Spleen (tissue), 11 donors: ENCODE results near the gene SDK2. TPM values are rescaled to one million over a fixed set of nuclear protein-coding genes. Genes with fewer than 3 reads are reported as not detected.

Experiments used
- DNase-seq: peaks from one replicate; pipeline ENCODE4 v3.0.0-alpha.2; 2020
- H3K27ac ChIP-seq, 8 donors: fragments of 200-600 bp; sonication (generic) in 7 of 8; 1 replicate in 4 of 8; 2 replicates in 4 of 8; pipeline versions ENCODE4 v1.5.0 to v1.8.0; 2016 to 2021; ENCODE audit warnings: inconsistent platforms in 4 of 8, mild to moderate bottlenecking in 4 of 8, moderate library complexity in 1 of 8
- H3K27me3 ChIP-seq, 7 donors: fragments of 200-600 bp; sonication (generic) in 6 of 7; replicated peaks in 1 of 7; 1 replicate in 4 of 7; 2 replicates in 3 of 7; pipeline versions ENCODE4 v1.5.0 to v1.8.0; 2016 to 2021; ENCODE audit warnings: inconsistent platforms in 3 of 7, mild to moderate bottlenecking in 1 of 7
- H3K36me3 ChIP-seq, 6 donors: fragments of 200-600 bp; sonication (generic) in 5 of 6; 1 replicate in 4 of 6; 2 replicates in 2 of 6; pipeline versions ENCODE4 v1.5.0 to v1.8.0; 2016 to 2021; ENCODE audit warnings: inconsistent platforms in 2 of 6
- H3K4me1 ChIP-seq, 6 donors: fragments of 200-600 bp; sonication (generic) in 5 of 6; 1 replicate in 3 of 6; 2 replicates in 3 of 6; pipeline versions ENCODE4 v1.5.0 to v1.8.0; 2016 to 2021; ENCODE audit warnings: inconsistent platforms in 3 of 6
- H3K4me3 ChIP-seq, 8 donors: fragments of 200-600 bp; sonication (generic) in 7 of 8; 1 replicate in 4 of 8; 2 replicates in 4 of 8; pipeline versions ENCODE4 v1.5.0 to v1.8.0; 2016 to 2021; ENCODE audit warnings: inconsistent platforms in 4 of 8, mild to moderate bottlenecking in 4 of 8, moderate library complexity in 2 of 8
- H3K9me3 ChIP-seq, 8 donors: fragments of 200-600 bp; sonication (generic) in 7 of 8; 1 replicate in 4 of 8; 2 replicates in 4 of 8; pipeline versions ENCODE4 v1.5.0 to v1.8.0; 2016 to 2021; ENCODE audit warnings: inconsistent platforms in 4 of 8
- POLR2A ChIP-seq, 3 donors: fragments of 450-650 bp; IDR thresholded peaks; one replicate each; pipeline ENCODE4 v1.5.1; 2017; ENCODE audit warnings: antibody characterized with exemption in 3 of 3, mild to moderate bottlenecking in 1 of 3
- POLR2AphosphoS5 ChIP-seq, 3 donors: sonication (generic); formaldehyde crosslinking; IDR thresholded peaks; one replicate each; pipeline ENCODE4 v1.5.1; 2017; ENCODE audit warnings: antibody characterized with exemption in 3 of 3
- WGBS, 5 donors: extraction: QIAGEN DNeasy Blood & Tissue Kit in 3 of 5; methylation state at CpG; one replicate each; pipeline versions ENCODE4 v1.1.5 to v1.1.7; 2013 to 2018; 5-methylcytosine and 5-hydroxymethylcytosine counted together
- intact Hi-C: fragments of 100-400 bp; cut with DNase I; formaldehyde crosslinking; loops from one replicate; pipeline ENCODE4 v1.15.0; 2023; ENCODE audit warnings: low total_unique reads
- polyA plus RNA-seq, 3 donors: library from polyadenylated mRNA; stranded (reverse); fragments of 200-250 nt; gene quantifications; one replicate each; pipeline ENCODE4 v1.2.1, GENCODE V29; 2013
- total RNA-seq, 7 donors: library from RNA; depleted of rRNA in 3 of 7; stranded (reverse); fragments of >200 nt in 3 of 7; fragmentation: NEBNext Ultra II Directional in 4 of 7; extraction: Animal tissue kit (Norgen Biotek cat#: 25700) in 4 of 7; gene quantifications; one replicate each; pipeline versions ENCODE4 v1.1.0 to v1.2.1, GENCODE V29; 2016 to 2021
- TF ChIP-seq, protein P1 (sequence below), 11 experiments: fragments of 200-600 bp in 7 of 11; fragments of 450-650 bp in 4 of 11; sonication (generic) in 4 of 11; IDR thresholded peaks in 8 of 11; conservative IDR thresholded peaks in 3 of 11; 1 replicate in 7 of 11; 2 replicates in 4 of 11; pipeline versions ENCODE4 v1.4.0 to v1.8.0; 2016 to 2021; ENCODE audit warnings: antibody characterized with exemption in 11 of 11, inconsistent platforms in 4 of 11, mild to moderate bottlenecking in 1 of 11
- donor health status: healthy with polysubstance abuse.
- donor health status: DM: no; HTN: no; CAD: no; lungs with moderate emphysema.
- donor health status: DM: no; HTN: no; CAD: no.
- donor health status: Bipolar disorder and iron deficiency.
- donor health status: healthy.
- donor health status: DM: no; HTN: no; CAD: no.
- donor health status: DM: yes; HTN: yes; CAD: no.

The SDK2 gene
- total and polyA plus RNA-seq, 10 donors, result 0.86 to 16.5 (median 9.7) TPM

DNA sequence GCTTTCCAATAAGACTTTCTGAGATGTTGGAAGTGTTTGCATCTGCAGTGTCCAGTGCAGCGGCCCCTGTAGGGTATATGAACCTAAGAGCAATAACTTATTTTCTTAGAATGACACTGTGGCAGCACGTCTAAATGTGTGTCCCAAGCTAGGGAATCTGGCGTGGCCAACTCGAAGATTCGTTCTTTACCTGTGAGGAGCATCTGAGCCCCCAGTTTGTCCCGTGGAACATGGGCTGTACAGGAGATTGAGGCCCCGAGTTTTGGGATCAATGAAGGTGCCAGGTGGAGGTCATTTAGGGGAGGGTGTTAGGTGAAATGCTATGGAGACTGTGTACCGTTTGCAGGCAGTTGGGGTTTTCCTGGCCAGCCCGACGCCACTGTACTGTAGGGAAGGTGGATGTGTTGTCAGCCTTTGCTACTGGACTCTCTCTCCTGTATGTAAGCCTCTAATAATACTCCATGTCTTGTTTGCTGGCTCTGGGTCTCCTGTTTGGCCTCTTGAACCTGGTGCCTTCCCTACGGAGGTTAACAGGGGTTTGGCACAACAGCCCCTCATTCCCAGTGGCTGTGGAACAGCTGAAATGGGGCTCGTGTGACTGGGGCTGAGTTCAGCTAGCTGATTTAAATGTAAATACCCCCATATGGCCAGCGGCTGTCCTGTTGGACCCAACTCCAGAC, 45.5 kb upstream of the SDK2 start:
- H3K4me1 ChIP-seq, result peaks cover 0 to 27% (median 15%) of the 10 kb centered on the region in 6 donors
- no peak for DNase-seq
- H3K27me3 ChIP-seq, result peaks cover 0 to 9% (median 0%) of the 10 kb centered on the region in 7 donors
- peak overlapping the region in 5 of 8 donors; percentile 20 to 74 (median 65) for H3K27ac ChIP-seq
- no peaks in the 10 kb centered on the region for H3K36me3 ChIP-seq
- H3K9me3 ChIP-seq, result peaks cover 0 to 7% (median 0%) of the 10 kb centered on the region in 8 donors
- H3K4me3 ChIP-seq, result no peak overlapping the region
- 81 to 92% (median 88%) methylated on average over 13 of the region's 13 CpGs for WGBS, 5 donors
- TF ChIP-seq, protein P1, sequence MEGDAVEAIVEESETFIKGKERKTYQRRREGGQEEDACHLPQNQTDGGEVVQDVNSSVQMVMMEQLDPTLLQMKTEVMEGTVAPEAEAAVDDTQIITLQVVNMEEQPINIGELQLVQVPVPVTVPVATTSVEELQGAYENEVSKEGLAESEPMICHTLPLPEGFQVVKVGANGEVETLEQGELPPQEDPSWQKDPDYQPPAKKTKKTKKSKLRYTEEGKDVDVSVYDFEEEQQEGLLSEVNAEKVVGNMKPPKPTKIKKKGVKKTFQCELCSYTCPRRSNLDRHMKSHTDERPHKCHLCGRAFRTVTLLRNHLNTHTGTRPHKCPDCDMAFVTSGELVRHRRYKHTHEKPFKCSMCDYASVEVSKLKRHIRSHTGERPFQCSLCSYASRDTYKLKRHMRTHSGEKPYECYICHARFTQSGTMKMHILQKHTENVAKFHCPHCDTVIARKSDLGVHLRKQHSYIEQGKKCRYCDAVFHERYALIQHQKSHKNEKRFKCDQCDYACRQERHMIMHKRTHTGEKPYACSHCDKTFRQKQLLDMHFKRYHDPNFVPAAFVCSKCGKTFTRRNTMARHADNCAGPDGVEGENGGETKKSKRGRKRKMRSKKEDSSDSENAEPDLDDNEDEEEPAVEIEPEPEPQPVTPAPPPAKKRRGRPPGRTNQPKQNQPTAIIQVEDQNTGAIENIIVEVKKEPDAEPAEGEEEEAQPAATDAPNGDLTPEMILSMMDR (IDR thresholded peaks at IDR 0.05 in 8 of 11, conservative IDR thresholded peaks at IDR 0.05 in 3 of 11), result no peak
- no peak for TF ChIP-seq POLR2AphosphoS5 (IDR thresholded peaks at IDR 0.05)
- no peak for TF ChIP-seq POLR2A (IDR thresholded peaks at IDR 0.05)
- intact Hi-C loops, result no loop called here

DNA sequence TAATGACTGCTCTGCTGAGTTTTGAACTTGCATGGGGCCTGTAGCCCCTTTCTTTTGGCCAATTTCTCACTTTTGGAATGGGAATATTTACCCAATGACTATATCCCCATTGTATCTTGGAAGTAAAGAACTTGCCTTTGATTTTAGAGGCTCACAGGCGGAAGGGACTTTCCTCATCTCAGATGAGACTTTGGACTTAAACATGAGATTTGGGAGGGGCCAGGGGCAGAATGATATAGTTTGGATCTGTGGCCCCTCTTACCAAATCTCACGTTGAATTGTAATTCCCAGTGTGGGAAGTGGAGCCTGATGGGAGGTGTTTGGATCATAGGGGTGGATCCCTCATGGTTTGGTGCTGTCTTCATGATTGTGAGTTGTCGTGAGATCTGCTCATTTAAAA, 42.7 kb upstream of the SDK2 start:
- intact Hi-C loops, result no loop called here
- H3K27me3 ChIP-seq, result peaks cover 0 to 9% (median 0%) of the 10 kb centered on the region in 7 donors
- H3K9me3 ChIP-seq, result peaks cover 0 to 17% (median 6%) of the 10 kb centered on the region in 8 donors
- H3K4me3 ChIP-seq, result no peak overlapping the region
- WGBS, 5 donors, result 76 to 96% (median 87%) methylated on average over 3 of the region's 3 CpGs
- H3K27ac ChIP-seq, result no peak overlapping the region
- H3K36me3 ChIP-seq, result no peaks in the 10 kb centered on the region
- no peak for DNase-seq
- H3K4me1 ChIP-seq, result peaks cover 0 to 23% (median 12%) of the 10 kb centered on the region in 6 donors
- no peak for TF ChIP-seq POLR2AphosphoS5 (IDR thresholded peaks at IDR 0.05)
- TF ChIP-seq, protein P1 (IDR thresholded peaks at IDR 0.05 in 8 of 11, conservative IDR thresholded peaks at IDR 0.05 in 3 of 11), result no peak
- TF ChIP-seq POLR2A (IDR thresholded peaks at IDR 0.05), result no peak

DNA sequence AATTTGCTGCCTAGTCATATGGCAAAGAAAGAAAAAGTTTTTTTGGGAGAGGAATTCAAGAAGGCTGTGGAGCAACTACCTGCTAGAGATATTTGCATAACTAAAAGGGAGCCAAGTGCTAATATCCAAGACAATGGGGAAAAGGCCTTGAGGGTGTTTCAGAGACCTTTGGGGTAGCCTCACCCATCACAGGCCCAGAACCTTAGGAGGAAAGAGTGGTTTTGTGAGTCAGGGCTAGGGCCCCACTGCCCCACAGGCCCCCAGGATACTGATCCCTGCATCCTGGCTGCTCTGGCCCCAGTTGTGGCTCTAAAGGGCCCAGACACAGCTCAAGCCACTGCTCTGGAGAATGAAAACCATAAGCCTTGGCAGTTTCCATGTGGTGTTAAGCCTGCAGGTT, 41.9 kb upstream of the SDK2 start:
- no peak for TF ChIP-seq POLR2A (IDR thresholded peaks at IDR 0.05)
- TF ChIP-seq POLR2AphosphoS5 (IDR thresholded peaks at IDR 0.05), result no peak
- DNase-seq, result no peak
- intact Hi-C loops, result no loop called here
- peaks cover 0 to 9% (median 0%) of the 10 kb centered on the region in 7 donors for H3K27me3 ChIP-seq
- H3K4me3 ChIP-seq, result no peak overlapping the region
- H3K36me3 ChIP-seq, result no peaks in the 10 kb centered on the region
- H3K9me3 ChIP-seq, result peaks cover 0 to 22% (median 13%) of the 10 kb centered on the region in 8 donors
- H3K4me1 ChIP-seq, result peaks cover 0 to 14% (median 6%) of the 10 kb centered on the region in 6 donors
- H3K27ac ChIP-seq, result no peak overlapping the region

DNA sequence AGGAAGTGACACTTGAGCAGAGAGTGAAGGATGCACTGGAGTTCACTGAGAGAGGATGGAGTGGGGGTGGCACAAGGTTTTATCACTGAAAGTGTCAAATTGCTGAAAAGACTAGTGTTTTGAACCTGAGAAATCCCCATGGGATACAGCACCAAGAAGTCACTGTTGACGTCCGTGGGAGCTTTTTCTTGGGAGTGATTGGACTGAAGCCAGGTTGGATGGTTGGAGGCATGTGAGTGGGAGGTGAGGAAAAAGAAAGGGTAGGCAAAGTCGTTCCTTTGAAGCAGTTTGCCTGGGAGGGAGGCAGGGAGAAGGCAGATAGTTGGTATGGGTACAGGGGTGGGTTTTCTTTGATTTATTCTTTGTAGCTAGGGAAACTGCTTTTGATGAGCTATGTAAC, 39.9 kb upstream of the SDK2 start:
- Histone ChIP-seq H3K27me3 (peaks cover 0 to 3% (median 0%) of the 10 kb centered on the region in 7 donors), H3K4me3 (no peak overlapping the region), H3K4me1 (peaks cover 0 to 6% (median 0%) of the 10 kb centered on the region in 6 donors), H3K36me3 (no peaks in the 10 kb centered on the region), H3K27ac (peak overlapping the region in 5 of 8 donors; percentile 26 to 64 (median 41)), H3K9me3 (peaks cover 0 to 22% (median 13%) of the 10 kb centered on the region in 8 donors)
- intact Hi-C loops, result no loop called here
- TF ChIP-seq, protein P1 (IDR thresholded peaks at IDR 0.05 in 8 of 11, conservative IDR thresholded peaks at IDR 0.05 in 3 of 11), result no peak
- TF ChIP-seq POLR2A (IDR thresholded peaks at IDR 0.05) (no peak), POLR2AphosphoS5 (IDR thresholded peaks at IDR 0.05) (peak in 1 of 3 donors; percentile 34)
- 56 to 82% (median 64%) methylated on average over 3 of the region's 3 CpGs for WGBS, 5 donors
- no peak for DNase-seq
